H1 (cell line): ENCODE measurements around the gene RBP5. TPM values are rescaled to one million over a fixed set of nuclear protein-coding genes. Genes with fewer than 3 reads are reported as not detected.

Experiments
- CBX5 ChIP-seq: fragments of 300-800, 300-1000 bp; sonication (generic); IDR thresholded peaks from 2 replicates; pipeline ENCODE4 v1.7.1; 2016; ENCODE audit warnings: antibody characterized with exemption, low read length, low read depth
- FOSL1 ChIP-seq: IDR thresholded peaks from 2 replicates; pipeline ENCODE4 v1.6.1; 2011; ENCODE audit warnings: mild to moderate bottlenecking, low read depth, low read length, moderate library complexity; ENCODE audit not compliant: insufficient read depth
- RFX5 ChIP-seq: IDR thresholded peaks from 2 replicates; pipeline ENCODE4 v1.6.1; 2011; ENCODE audit warnings: low read depth, low read length, improper control_type of control experiment, borderline replicate concordance
- SIX5 ChIP-seq: IDR thresholded peaks from 2 replicates; pipeline ENCODE4 v1.6.1; 2011; ENCODE audit warnings: mild to moderate bottlenecking, low read depth, low read length
- SP2 ChIP-seq: IDR thresholded peaks from 2 replicates; pipeline ENCODE4 v1.6.1; 2012; ENCODE audit warnings: mild to moderate bottlenecking, low read length, inconsistent platforms
- SRF ChIP-seq: IDR thresholded peaks from 2 replicates; pipeline ENCODE4 v1.6.1; 2011; ENCODE audit warnings: mild to moderate bottlenecking, low read depth, low read length, moderate library complexity
- polyA plus RNA-seq, 7 experiments: library from polyadenylated mRNA; depleted of rRNA in 3 of 7; stranded (reverse) in 5 of 7; unstranded in 2 of 7; fragments of >200 nt in 5 of 7; fragments of 200-250 nt in 2 of 7; gene quantifications; 1 replicate in 5 of 7; 2 replicates in 1 of 7; 4 replicates in 1 of 7; pipeline versions ENCODE4 v1.2.1 to v1.2.3, GENCODE V29; 2011 to 2013; ENCODE audit warnings: missing spikeins in 2 of 7, mixed read lengths in 2 of 7
- total RNA-seq: library from RNA; stranded (reverse); fragmentation: NEBNext Ultra II Directional; extraction: Animal tissue kit (Norgen Biotek cat#: 25700); gene quantifications from 2 replicates; pipeline ENCODE4 v1.2.1, GENCODE V29; 2021

Gene RBP5
- total and polyA plus RNA-seq, 2 of the 8 experiments (the other 6 are each of a cell fraction or from before 2014, with no cell fraction given), result 1.2 to 1.9 TPM

DNA sequence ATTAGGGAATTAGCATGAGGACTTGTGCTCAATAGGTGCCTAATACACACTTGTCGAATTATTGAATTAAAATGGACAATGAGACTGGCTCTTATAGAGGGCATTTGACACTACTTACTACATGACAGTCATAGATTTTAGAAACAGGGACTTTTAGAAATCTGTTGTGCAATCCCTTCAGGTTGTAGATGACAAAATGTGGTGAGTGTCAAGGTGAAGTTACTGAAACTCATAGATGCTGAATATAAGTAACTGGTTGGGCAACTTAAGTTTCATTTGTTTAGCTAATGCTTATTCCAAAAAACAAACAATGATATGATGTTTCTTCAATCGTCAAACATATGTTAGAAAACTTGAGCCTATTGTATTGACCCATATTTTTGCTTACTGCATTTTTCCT, 47.9 kb upstream of the RBP5 start (continued):
- TF ChIP-seq RFX5 (no peak), FOSL1 (no peak), SIX5 (no peak), SRF (no peak), SP2 (no peak), CBX5 (no peak)
